HepG2 (cell line): Measurements from ENCODE around the gene PODXL2. TPM values are rescaled to one million over a fixed set of nuclear protein-coding genes. Genes with fewer than 3 reads are reported as not detected.
A peak's percentile ranks its signal among the peaks of the same experiment; 100 is the strongest.

Source experiments
- BRCA1 ChIP-seq: sonication (generic); formaldehyde crosslinking; IDR thresholded peaks from 2 replicates; pipeline ENCODE4 v1.4.0; 2020; ENCODE audit warnings: missing genetic modification reagents
- CBFB ChIP-seq: sonication (generic); formaldehyde crosslinking; IDR thresholded peaks from 2 replicates; pipeline ENCODE4 v1.4.0; 2020; ENCODE audit warnings: missing genetic modification reagents
- KDM5A ChIP-seq: fragments of 200-600 bp; sonication (generic); IDR thresholded peaks from 2 replicates; pipeline ENCODE4 v1.7.0; 2018; ENCODE audit warnings: antibody characterized with exemption, mild to moderate bottlenecking, low read length, borderline replicate concordance
- SMYD3 ChIP-seq: sonication (generic); formaldehyde crosslinking; IDR thresholded peaks from 2 replicates; pipeline ENCODE4 v1.8.1; 2023; ENCODE audit warnings: mild to moderate bottlenecking, missing genetic modification reagents
- ZBTB3 ChIP-seq: sonication (generic); formaldehyde crosslinking; IDR thresholded peaks from 2 replicates; pipeline ENCODE4 v1.4.0; 2020; ENCODE audit warnings: low read depth, mild to moderate bottlenecking, moderate library complexity, missing genetic modification reagents, borderline replicate concordance
- ZNF143 ChIP-seq: sonication (generic); formaldehyde crosslinking; IDR thresholded peaks from 2 replicates; pipeline ENCODE4 v1.4.0; 2020; ENCODE audit warnings: missing genetic modification reagents
- ZNF256 ChIP-seq: sonication (generic); formaldehyde crosslinking; conservative IDR thresholded peaks from 2 replicates; pipeline ENCODE4 v1.4.0; 2020; ENCODE audit warnings: missing genetic modification reagents
- ZNF441 ChIP-seq: sonication (generic); formaldehyde crosslinking; IDR thresholded peaks from 2 replicates; pipeline ENCODE4 v1.7.0; 2021; ENCODE audit warnings: missing genetic modification reagents, borderline replicate concordance
- ZNF749 ChIP-seq: sonication (generic); formaldehyde crosslinking; IDR thresholded peaks from 2 replicates; pipeline ENCODE4 v1.8.0; 2022; ENCODE audit warnings: mild to moderate bottlenecking, missing genetic modification reagents, moderate library complexity, borderline replicate concordance
- ZNF761 ChIP-seq: sonication (generic); formaldehyde crosslinking; conservative IDR thresholded peaks from 2 replicates; pipeline ENCODE4 v1.4.0; 2020; ENCODE audit warnings: mild to moderate bottlenecking, missing genetic modification reagents
- polyA plus RNA-seq, 8 experiments: library from polyadenylated mRNA; depleted of rRNA in 3 of 8; stranded (reverse) in 7 of 8; unstranded in 1 of 8; fragments of >200 nt; fragmentation: Illumina TruSeq in 4 of 8; extraction: Trizol in 4 of 8; gene quantifications; 2 replicates each; pipeline versions ENCODE4 v1.2.1 to v1.2.3, GENCODE V29; 2011 to 2016; ENCODE audit warnings: low read depth in 4 of 8, missing spikeins in 1 of 8, mixed read lengths in 1 of 8; ENCODE audit not compliant: insufficient read depth in 1 of 8
- total RNA-seq, 5 experiments: library from RNA; depleted of rRNA; stranded (reverse); fragments of >200 nt; fragmentation: Illumina TruSeq; extraction: Trizol; gene quantifications; 2 replicates each; pipeline ENCODE4 v1.2.3, GENCODE V29; 2016; ENCODE audit warnings: low read depth in 1 of 5
- TF ChIP-seq, protein P1 (sequence below): sonication (generic); formaldehyde crosslinking; IDR thresholded peaks from one replicate; pipeline ENCODE4 v1.5.1; 2020; ENCODE audit warnings: mild to moderate bottlenecking, missing genetic modification reagents; ENCODE audit errors: not compliant biosample characterization
- TF ChIP-seq, protein P2 (sequence below): sonication (generic); formaldehyde crosslinking; IDR thresholded peaks from 2 replicates; pipeline ENCODE4 v1.4.0; 2020; ENCODE audit warnings: missing genetic modification reagents
- TF ChIP-seq, protein P3 (sequence below): sonication (generic); formaldehyde crosslinking; IDR thresholded peaks from 2 replicates; pipeline ENCODE4 v1.8.1; 2023; ENCODE audit warnings: mild to moderate bottlenecking, moderate library complexity, missing genetic modification reagents
- TF ChIP-seq, protein P4 (sequence below): sonication (generic); formaldehyde crosslinking; IDR thresholded peaks from 2 replicates; pipeline ENCODE4 v1.4.0; 2020; ENCODE audit warnings: mild to moderate bottlenecking, low read depth, missing genetic modification reagents
- TF ChIP-seq, protein P5 (sequence below): sonication (generic); formaldehyde crosslinking; conservative IDR thresholded peaks from 2 replicates; pipeline ENCODE4 v1.8.1; 2023; ENCODE audit warnings: missing genetic modification reagents

Gene PODXL2
- total and polyA plus RNA-seq, 2 of the 13 experiments (the other 11 are each of a cell fraction or from before 2014, with no cell fraction given): 20.4 to 25.1 TPM

DNA sequence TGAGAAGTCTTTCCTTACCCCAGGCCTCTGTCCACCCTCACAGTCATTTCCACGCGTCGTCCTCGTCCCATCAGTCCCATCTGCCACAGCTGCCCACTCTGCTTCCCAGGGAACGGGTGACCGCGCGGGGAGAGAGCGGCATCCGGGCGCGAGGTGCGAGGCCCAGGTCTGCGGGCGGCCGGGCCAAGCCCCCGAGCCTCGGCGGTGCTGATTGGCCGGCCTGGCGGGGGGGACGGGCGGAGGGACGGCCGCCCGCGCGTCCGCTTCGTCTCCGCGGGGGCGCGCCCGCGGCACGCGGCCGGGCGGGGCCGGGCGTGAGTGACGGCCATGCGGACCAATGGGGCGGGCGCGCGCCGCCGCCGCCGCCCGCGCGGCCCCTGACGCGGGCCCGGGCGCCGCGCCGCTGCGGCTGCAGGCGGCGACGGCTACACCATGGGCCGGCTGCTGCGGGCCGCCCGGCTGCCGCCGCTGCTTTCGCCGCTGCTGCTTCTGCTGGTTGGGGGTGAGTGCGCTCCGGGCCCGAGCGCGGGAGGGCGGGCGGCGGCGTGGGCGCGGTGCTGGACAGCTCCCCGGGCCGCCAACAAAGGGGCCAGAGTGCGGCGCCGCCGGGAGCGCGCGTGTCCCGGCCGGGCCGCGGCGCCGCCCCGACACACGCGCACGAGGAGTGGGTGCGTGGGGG, at the start of gene PODXL2 (continued):
- TF ChIP-seq, protein P1, sequence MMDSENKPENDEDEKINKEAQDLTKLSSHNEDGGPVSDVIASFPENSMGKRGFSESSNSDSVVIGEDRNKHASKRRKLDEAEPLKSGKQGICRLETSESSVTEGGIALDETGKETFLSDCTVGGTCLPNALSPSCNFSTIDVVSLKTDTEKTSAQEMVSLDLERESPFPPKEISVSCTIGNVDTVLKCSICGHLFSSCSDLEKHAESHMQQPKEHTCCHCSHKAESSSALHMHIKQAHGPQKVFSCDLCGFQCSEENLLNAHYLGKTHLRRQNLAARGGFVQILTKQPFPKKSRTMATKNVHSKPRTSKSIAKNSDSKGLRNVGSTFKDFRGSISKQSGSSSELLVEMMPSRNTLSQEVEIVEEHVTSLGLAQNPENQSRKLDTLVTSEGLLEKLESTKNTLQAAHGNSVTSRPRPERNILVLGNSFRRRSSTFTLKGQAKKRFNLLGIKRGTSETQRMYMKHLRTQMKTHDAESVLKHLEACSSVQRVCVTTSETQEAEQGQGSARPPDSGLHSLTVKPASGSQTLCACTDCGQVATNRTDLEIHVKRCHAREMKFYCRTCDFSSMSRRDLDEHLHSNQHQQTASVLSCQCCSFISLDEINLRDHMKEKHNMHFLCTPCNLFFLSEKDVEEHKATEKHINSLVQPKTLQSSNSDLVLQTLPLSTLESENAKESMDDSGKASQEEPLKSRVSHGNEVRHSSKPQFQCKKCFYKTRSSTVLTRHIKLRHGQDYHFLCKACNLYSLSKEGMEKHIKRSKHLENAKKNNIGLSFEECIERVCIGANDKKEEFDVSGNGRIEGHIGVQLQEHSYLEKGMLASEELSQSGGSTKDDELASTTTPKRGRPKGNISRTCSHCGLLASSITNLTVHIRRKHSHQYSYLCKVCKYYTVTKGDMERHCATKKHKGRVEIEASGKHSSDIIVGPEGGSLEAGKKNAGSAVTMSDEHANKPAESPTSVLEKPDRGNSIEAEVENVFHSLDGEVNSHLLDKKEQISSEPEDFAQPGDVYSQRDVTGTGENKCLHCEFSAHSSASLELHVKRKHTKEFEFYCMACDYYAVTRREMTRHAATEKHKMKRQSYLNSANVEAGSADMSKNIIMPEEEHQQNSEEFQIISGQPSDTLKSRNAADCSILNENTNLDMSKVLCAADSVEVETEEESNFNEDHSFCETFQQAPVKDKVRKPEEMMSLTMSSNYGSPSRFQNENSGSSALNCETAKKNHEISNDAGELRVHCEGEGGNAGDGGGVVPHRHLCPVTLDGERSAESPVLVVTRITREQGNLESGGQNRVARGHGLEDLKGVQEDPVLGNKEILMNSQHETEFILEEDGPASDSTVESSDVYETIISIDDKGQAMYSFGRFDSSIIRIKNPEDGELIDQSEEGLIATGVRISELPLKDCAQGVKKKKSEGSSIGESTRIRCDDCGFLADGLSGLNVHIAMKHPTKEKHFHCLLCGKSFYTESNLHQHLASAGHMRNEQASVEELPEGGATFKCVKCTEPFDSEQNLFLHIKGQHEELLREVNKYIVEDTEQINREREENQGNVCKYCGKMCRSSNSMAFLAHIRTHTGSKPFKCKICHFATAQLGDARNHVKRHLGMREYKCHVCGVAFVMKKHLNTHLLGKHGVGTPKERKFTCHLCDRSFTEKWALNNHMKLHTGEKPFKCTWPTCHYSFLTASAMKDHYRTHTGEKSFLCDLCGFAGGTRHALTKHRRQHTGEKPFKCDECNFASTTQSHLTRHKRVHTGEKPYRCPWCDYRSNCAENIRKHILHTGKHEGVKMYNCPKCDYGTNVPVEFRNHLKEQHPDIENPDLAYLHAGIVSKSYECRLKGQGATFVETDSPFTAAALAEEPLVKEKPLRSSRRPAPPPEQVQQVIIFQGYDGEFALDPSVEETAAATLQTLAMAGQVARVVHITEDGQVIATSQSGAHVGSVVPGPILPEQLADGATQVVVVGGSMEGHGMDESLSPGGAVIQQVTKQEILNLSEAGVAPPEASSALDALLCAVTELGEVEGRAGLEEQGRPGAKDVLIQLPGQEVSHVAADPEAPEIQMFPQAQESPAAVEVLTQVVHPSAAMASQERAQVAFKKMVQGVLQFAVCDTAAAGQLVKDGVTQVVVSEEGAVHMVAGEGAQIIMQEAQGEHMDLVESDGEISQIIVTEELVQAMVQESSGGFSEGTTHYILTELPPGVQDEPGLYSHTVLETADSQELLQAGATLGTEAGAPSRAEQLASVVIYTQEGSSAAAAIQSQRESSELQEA (CRISPR knock-in tag): no peak
- TF ChIP-seq, protein P2, sequence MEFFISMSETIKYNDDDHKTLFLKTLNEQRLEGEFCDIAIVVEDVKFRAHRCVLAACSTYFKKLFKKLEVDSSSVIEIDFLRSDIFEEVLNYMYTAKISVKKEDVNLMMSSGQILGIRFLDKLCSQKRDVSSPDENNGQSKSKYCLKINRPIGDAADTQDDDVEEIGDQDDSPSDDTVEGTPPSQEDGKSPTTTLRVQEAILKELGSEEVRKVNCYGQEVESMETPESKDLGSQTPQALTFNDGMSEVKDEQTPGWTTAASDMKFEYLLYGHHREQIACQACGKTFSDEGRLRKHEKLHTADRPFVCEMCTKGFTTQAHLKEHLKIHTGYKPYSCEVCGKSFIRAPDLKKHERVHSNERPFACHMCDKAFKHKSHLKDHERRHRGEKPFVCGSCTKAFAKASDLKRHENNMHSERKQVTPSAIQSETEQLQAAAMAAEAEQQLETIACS: peak; percentile 87
- TF ChIP-seq ZNF256: peak; percentile 76; the same call in 1 of the 2 replicates
- TF ChIP-seq BRCA1 (CRISPR knock-in tag): peak; percentile 94; the same call in 1 of the 2 replicates
- TF ChIP-seq CBFB: 0 out of 2 replicates have a peak, but pooled peaks have one; percentile 39
- no peak for TF ChIP-seq ZBTB3 (CRISPR knock-in tag)
- TF ChIP-seq, protein P3, sequence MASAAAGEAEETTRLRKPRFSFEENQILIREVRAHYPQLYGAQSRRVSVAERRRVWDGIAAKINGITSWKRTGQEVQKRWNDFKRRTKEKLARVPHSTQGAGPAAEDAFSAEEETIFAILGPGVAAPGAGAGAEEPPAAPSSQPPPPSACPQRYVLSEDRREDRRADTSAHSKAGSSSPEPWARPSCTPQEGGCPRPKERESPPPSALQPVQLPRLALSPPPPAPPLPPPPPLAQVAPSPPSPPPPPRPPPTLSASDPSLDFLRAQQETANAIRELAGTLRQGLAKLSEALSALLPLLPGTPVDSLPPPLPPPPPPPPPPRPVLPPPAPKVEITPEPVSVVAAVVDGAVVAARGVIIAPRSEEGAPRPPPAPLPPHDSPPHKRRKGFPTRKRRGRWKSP: 0 out of 2 replicates have a peak, but pooled peaks have one; percentile 32
- TF ChIP-seq, protein P4, sequence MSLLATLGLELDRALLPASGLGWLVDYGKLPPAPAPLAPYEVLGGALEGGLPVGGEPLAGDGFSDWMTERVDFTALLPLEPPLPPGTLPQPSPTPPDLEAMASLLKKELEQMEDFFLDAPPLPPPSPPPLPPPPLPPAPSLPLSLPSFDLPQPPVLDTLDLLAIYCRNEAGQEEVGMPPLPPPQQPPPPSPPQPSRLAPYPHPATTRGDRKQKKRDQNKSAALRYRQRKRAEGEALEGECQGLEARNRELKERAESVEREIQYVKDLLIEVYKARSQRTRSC (CRISPR knock-in tag): 0 out of 2 replicates have a peak, but pooled peaks have one; percentile 77
- peak; percentile 60; the same call in 1 of the 2 replicates for TF ChIP-seq ZNF749 (CRISPR knock-in tag)
- TF ChIP-seq, protein P5, sequence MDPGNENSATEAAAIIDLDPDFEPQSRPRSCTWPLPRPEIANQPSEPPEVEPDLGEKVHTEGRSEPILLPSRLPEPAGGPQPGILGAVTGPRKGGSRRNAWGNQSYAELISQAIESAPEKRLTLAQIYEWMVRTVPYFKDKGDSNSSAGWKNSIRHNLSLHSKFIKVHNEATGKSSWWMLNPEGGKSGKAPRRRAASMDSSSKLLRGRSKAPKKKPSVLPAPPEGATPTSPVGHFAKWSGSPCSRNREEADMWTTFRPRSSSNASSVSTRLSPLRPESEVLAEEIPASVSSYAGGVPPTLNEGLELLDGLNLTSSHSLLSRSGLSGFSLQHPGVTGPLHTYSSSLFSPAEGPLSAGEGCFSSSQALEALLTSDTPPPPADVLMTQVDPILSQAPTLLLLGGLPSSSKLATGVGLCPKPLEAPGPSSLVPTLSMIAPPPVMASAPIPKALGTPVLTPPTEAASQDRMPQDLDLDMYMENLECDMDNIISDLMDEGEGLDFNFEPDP (CRISPR knock-in tag): 0 out of 2 replicates have a peak, but pooled peaks have one; percentile 25
- TF ChIP-seq ZNF441 (CRISPR knock-in tag): peak; percentile 80; the same call in 1 of the 2 replicates
- TF ChIP-seq ZNF761: 0 out of 2 replicates have a peak, but pooled peaks have one; percentile 37
- 0 out of 2 replicates have a peak, but pooled peaks have one; percentile 29 for TF ChIP-seq ZNF143 (CRISPR knock-in tag)
- TF ChIP-seq SMYD3 (CRISPR knock-in tag): 0 out of 2 replicates have a peak, but pooled peaks have one; percentile 35
- no peak for TF ChIP-seq KDM5A
